Measurements from ENCODE around the gene MOSPD3. TPM values are rescaled to one million over a fixed set of nuclear protein-coding genes. Genes with fewer than 3 reads are reported as not detected.

The MOSPD3 gene
- total and polyA plus RNA-seq, 2 of the 13 experiments (the other 11 are each of a cell fraction or from before 2014, with no cell fraction given), result 7.6 to 8.8 TPM

- TF ChIP-seq XBP1 (CRISPR knock-in tag; IDR thresholded peaks at IDR 0.05) (no peak), RBM22 (optimal IDR thresholded peaks at IDR 0.05; ENCODE audit: low read length) (no peak), ATF1 (CRISPR knock-in tag; IDR thresholded peaks at IDR 0.05) (no peak), ZNF260 (CRISPR knock-in tag; IDR thresholded peaks at IDR 0.05; ENCODE audit: borderline replicate concordance, low read depth) (no peak), ZBTB7B (CRISPR knock-in tag; IDR thresholded peaks at IDR 0.05) (no peak), SOX6 (IDR thresholded peaks at IDR 0.05) (no peak), SOX6 (CRISPR knock-in tag; IDR thresholded peaks at IDR 0.05) (no peak), SIX1 (CRISPR knock-in tag; IDR thresholded peaks at IDR 0.05; ENCODE audit: borderline replicate concordance) (no peak), MTA1 (CRISPR knock-in tag; IDR thresholded peaks at IDR 0.05; ENCODE audit: borderline replicate concordance) (peak; percentile 36; the same call in 1 of the 2 replicates), ATF7-NPFF (CRISPR knock-in tag; IDR thresholded peaks at IDR 0.05; ENCODE audit: low read depth) (no peak), ZSCAN30 (CRISPR knock-in tag; IDR thresholded peaks at IDR 0.05) (no peak), ESRRA (CRISPR knock-in tag; IDR thresholded peaks at IDR 0.05; ENCODE audit: low read depth) (no peak), MAFF (IDR thresholded peaks at IDR 0.05; ENCODE audit: low read depth, low read length) (no peak), ZNF546 (CRISPR knock-in tag; conservative IDR thresholded peaks at IDR 0.05) (no peak), NBN (conservative IDR thresholded peaks at IDR 0.05) (no peak), SNRNP70 (IDR thresholded peaks at IDR 0.05; ENCODE audit: low read depth, low read length) (no peak), YEATS2 (CRISPR knock-in tag; IDR thresholded peaks at IDR 0.05; ENCODE audit: borderline replicate concordance) (peak; percentile 51; the same call in 1 of the 2 replicates), ZNF280D (CRISPR knock-in tag; IDR thresholded peaks at IDR 0.05) (no peak), ZNF576 (CRISPR knock-in tag; IDR thresholded peaks at IDR 0.05) (no peak), THAP11 (CRISPR knock-in tag; IDR thresholded peaks at IDR 0.05) (no peak), KDM5A (IDR thresholded peaks at IDR 0.05; ENCODE audit: borderline replicate concordance, low read length) (no peak), IRF2 (CRISPR knock-in tag; IDR thresholded peaks at IDR 0.05) (no peak), FOXK1 (CRISPR knock-in tag; IDR thresholded peaks at IDR 0.05; ENCODE audit: borderline replicate concordance, low read depth) (no peak; the same call in 1 of the 2 replicates), ZNF737 (CRISPR knock-in tag; IDR thresholded peaks at IDR 0.05; ENCODE audit: borderline replicate concordance) (no peak), ZKSCAN5 (CRISPR knock-in tag; IDR thresholded peaks at IDR 0.05) (no peak), HDAC1 (CRISPR knock-in tag; IDR thresholded peaks at IDR 0.05) (peak; percentile 26; the same call in 1 of the 2 replicates), ZNF431 (CRISPR knock-in tag; IDR thresholded peaks at IDR 0.05; ENCODE audit: borderline replicate concordance, low read depth) (no peak), ZNF33B (CRISPR knock-in tag; IDR thresholded peaks at IDR 0.05) (no peak), ZNF574 (CRISPR knock-in tag; IDR thresholded peaks at IDR 0.05) (0 out of 2 replicates have a peak, but pooled peaks have one; percentile 14)
Observed at GRCh38 chr7:100642534-100642907, 30.2 kb downstream of the MOSPD3 start (continued).
